Measurements from ENCODE around the gene UNC45A. TPM values are rescaled to one million over a fixed set of nuclear protein-coding genes. Genes with fewer than 3 reads are reported as not detected.
"Not testable (repeated sequence)": the region's sequence is repeated elsewhere in the genome, so short reads cannot be mapped to it uniquely, and the experiment has no call there.

The UNC45A gene
- total RNA-seq, 1 donor from 2014 or later, result 65.1 TPM

DNA sequence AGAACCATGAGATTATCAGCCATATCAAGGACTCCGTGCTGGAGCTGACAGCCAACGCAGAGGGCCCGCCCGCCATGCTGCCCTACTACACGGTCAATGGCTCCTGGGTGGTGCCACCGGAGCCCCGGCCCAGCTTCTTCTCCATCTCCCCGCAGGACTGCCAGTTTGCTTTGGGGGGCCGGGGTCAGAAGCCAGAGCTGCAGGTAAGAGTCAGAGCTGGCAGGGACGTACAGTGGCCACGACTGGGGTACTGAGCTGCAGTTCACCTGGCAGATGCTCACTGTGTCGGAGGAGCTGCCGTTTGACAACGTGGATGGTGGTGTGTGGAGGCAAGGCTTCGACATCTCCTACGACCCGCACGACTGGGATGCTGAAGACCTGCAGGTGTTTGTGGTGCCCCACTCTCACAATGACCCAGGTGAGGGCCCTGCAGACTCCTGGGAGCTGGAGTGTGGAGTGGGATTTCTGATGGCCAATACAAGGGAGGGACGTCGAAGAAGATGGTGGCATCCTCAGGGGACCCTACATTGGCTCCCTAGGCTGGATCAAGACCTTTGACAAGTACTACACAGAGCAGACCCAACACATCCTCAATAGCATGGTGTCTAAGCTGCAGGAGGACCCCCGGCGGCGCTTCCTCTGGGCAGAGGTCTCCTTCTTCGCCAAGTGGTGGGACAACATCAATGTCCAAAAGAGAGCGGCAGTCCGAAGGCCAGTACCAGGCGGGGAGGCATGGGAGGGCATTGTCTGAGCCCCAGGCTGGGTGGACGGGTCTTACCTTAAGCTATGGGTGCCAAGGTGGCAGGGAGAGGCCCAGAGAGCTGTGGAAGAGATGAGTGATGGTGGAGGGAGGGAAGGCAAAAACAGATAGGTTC is 29.5 kb upstream of the UNC45A start:
- Mint-ChIP-seq H3K27ac (ENCODE audit: unreplicated experiment) (no peak overlapping the region), H3K27me3 (ENCODE audit: unreplicated experiment) (peaks cover 11% of the 10 kb centered on the region), H3K4me1 (ENCODE audit: low read depth, unreplicated experiment) (peaks cover 9% of the 10 kb centered on the region), H3K36me3 (ENCODE audit: unreplicated experiment) (peaks cover 6% of the 10 kb centered on the region), H3K9me3 (ENCODE audit: unreplicated experiment) (peaks cover 3% of the 10 kb centered on the region), H3K4me3 (ENCODE audit: unreplicated experiment) (peak overlapping the region; percentile 11)
- TF ChIP-seq, protein P1, sequence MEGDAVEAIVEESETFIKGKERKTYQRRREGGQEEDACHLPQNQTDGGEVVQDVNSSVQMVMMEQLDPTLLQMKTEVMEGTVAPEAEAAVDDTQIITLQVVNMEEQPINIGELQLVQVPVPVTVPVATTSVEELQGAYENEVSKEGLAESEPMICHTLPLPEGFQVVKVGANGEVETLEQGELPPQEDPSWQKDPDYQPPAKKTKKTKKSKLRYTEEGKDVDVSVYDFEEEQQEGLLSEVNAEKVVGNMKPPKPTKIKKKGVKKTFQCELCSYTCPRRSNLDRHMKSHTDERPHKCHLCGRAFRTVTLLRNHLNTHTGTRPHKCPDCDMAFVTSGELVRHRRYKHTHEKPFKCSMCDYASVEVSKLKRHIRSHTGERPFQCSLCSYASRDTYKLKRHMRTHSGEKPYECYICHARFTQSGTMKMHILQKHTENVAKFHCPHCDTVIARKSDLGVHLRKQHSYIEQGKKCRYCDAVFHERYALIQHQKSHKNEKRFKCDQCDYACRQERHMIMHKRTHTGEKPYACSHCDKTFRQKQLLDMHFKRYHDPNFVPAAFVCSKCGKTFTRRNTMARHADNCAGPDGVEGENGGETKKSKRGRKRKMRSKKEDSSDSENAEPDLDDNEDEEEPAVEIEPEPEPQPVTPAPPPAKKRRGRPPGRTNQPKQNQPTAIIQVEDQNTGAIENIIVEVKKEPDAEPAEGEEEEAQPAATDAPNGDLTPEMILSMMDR (IDR thresholded peaks at IDR 0.05; ENCODE audit: partially characterized antibody, unreplicated experiment), result no peak
- DNase-seq, result no peak

DNA sequence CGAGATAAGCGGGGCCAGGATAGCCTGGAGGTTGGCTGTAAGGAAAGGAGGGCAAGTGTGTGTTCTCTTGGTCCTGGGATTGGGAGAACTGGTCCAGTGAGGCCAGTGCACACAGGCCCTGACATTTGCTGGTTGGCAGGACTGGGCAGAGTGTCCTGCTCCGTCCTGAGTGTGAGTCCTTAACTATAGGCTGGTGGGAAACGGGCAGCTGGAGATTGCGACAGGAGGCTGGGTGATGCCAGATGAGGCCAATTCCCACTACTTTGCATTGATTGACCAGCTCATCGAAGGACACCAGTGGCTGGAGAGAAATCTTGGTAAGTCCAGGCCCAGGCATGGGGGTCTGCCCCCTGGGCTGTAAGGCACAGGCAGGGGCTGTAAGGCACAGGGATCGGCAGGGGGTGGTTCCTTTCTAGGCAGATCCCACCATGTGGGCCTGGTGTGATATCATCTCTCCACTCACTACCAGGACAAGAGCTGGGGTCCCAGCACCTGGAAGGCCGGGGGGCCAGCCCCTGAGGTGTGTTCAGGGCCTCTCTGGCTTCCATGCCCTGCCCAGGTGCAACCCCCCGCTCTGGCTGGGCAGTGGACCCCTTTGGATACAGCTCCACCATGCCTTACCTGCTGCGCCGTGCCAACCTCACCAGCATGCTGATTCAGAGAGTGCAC is 28.8 kb upstream of the UNC45A start:
- no peak for DNase-seq
- peak overlapping the region; percentile 11 for H3K4me3 Mint-ChIP-seq (ENCODE audit: unreplicated experiment)
- H3K27me3 Mint-ChIP-seq (ENCODE audit: unreplicated experiment), result peaks cover 8% of the 10 kb centered on the region
- no peak overlapping the region for H3K27ac Mint-ChIP-seq (ENCODE audit: unreplicated experiment)
- H3K4me1 Mint-ChIP-seq (ENCODE audit: low read depth, unreplicated experiment), result peaks cover 9% of the 10 kb centered on the region
- peaks cover 6% of the 10 kb centered on the region for H3K36me3 Mint-ChIP-seq (ENCODE audit: unreplicated experiment)
- peaks cover 3% of the 10 kb centered on the region for H3K9me3 Mint-ChIP-seq (ENCODE audit: unreplicated experiment)
- TF ChIP-seq, protein P1 (IDR thresholded peaks at IDR 0.05; ENCODE audit: partially characterized antibody, unreplicated experiment), result no peak

DNA sequence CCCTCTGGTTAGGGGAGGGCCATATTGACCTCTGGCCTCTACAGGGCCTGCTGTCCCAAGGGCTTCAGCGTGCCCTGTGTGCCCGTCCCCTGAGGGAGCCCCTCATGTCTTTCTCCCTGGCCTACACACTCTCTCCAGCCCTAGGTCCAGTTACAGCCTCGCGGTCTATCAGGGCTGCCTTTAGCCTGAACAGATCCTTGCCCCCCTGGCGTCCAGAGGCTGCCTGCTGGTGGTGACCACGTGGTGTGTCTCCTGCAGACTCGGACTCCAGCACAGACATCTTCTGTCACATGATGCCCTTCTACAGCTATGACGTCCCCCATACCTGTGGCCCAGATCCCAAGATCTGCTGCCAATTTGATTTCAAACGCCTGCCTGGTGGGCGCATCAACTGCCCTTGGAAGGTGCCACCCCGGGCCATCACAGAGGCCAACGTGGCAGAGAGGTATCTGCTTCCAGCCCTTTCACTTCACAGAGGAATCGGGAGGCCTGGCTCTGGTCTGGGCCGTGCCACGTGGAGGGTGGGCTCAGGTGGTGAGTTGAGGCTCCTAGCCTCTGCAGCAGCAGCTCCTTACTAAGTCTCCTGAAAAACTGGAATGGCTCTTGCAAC is 27.9 kb upstream of the UNC45A start:
- no peak overlapping the region for H3K4me3 Mint-ChIP-seq (ENCODE audit: unreplicated experiment)
- no peak overlapping the region for H3K27ac Mint-ChIP-seq (ENCODE audit: unreplicated experiment)
- DNase-seq, result no peak
- TF ChIP-seq, protein P1 (IDR thresholded peaks at IDR 0.05; ENCODE audit: partially characterized antibody, unreplicated experiment), result no peak
- peaks cover 6% of the 10 kb centered on the region for H3K27me3 Mint-ChIP-seq (ENCODE audit: unreplicated experiment)
- peaks cover 4% of the 10 kb centered on the region for H3K4me1 Mint-ChIP-seq (ENCODE audit: low read depth, unreplicated experiment)
- H3K36me3 Mint-ChIP-seq (ENCODE audit: unreplicated experiment), result peaks cover 6% of the 10 kb centered on the region
- H3K9me3 Mint-ChIP-seq (ENCODE audit: unreplicated experiment), result peaks cover 1% of the 10 kb centered on the region

DNA sequence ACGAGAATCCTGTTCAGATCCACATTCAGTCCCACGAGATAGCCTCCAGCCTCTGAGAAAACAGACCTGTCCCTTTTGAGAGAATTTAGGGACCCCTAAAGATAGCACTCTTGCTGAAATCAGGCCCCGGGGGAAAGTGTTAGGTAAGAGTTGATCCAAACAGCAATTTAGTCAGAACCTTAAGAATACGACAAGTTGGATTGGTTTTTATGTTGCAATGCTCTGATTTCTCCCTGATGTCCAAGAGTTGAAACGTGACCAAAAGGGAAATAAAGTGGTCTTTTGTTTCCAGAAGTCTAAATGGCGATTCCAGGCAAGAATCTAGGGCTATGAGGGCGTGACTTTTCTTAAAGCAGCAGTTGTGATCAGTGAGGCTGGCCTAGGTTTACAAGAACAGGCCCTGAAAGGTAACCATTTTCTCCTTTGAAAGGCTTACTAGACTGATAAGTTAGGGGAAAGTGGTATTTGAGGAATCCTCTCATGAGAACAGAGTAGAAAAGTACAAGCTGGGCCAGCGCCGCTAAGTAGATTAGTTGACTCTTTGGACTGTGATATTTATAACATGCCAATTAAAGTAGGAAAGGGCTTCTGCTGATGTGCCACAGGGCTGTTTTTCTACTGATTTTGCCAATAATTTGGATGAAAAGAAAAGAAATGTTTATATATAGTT is 27.1 kb upstream of the UNC45A start:
- H3K27ac Mint-ChIP-seq (ENCODE audit: unreplicated experiment), result no peak overlapping the region
- TF ChIP-seq, protein P1 (IDR thresholded peaks at IDR 0.05; ENCODE audit: partially characterized antibody, unreplicated experiment), result no peak
- H3K27me3 Mint-ChIP-seq (ENCODE audit: unreplicated experiment), result peaks cover 6% of the 10 kb centered on the region
- peaks cover 6% of the 10 kb centered on the region for H3K36me3 Mint-ChIP-seq (ENCODE audit: unreplicated experiment)
- H3K4me1 Mint-ChIP-seq (ENCODE audit: low read depth, unreplicated experiment), result peaks cover 4% of the 10 kb centered on the region
- DNase-seq, result no peak
- H3K9me3 Mint-ChIP-seq (ENCODE audit: unreplicated experiment), result no peaks in the 10 kb centered on the region
- no peak overlapping the region for H3K4me3 Mint-ChIP-seq (ENCODE audit: unreplicated experiment)

DNA sequence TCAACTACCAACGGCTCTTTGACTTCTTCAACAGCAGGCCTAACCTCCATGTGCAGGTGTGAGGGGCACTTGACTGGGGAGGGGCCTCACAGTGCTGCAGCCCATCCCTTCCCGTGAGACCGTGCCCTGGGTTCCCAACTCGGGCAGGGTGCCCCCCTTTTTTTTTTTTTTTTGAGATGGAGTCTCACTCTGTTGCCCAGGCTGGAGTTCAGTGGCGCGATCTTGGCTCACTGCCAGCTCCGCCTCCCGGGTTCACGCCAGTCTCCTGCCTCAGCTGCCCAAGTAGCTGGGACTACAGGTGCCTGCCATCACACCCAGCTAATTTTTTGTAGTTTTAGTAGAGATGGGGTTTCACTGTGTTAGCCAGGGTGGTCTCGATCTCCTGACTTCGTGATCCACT is 25.6 kb upstream of the UNC45A start:
- H3K27me3 Mint-ChIP-seq (ENCODE audit: unreplicated experiment); H3K4me1 Mint-ChIP-seq (ENCODE audit: low read depth, unreplicated experiment); H3K4me3 Mint-ChIP-seq (ENCODE audit: unreplicated experiment); H3K27ac Mint-ChIP-seq (ENCODE audit: unreplicated experiment); DNase-seq; H3K9me3 Mint-ChIP-seq (ENCODE audit: unreplicated experiment); H3K36me3 Mint-ChIP-seq (ENCODE audit: unreplicated experiment): not testable (repeated sequence)
